GM21619 (cell line): ENCODE data around the gene TAF1B.

Experiments
- ATAC-seq: cut with Tn5 transposase; IDR thresholded peaks from one replicate; pipeline ENCODE4 v1.9.1; 2021; ENCODE audit not compliant: unreplicated experiment

The TAF1B gene

DNA sequence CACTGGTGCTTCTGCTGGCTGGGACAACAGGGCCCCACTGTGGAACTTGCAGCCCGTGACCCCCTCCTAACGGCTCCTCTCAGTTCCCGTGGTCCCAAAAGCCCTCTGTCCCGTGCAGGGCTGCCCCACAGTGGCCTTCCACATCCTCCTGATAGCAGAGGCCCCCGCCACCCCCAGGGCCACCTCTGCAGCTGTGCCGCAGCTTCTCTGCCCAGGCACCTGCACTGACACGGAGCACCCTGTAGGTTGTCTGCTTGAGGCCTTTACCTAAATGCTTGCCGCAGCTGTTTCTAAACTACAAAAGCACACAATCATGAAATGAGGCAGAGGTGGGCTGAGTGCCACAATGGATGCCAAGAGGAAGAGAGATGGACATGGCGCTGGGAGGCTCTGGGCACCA lies 94.7 kb downstream of the TAF1B start:
- ATAC-seq, result no peak

GRCh38 chr2:9939587-9940485 lies 96.6 kb downstream of the TAF1B start:
- ATAC-seq, result no peak

- no peak for ATAC-seq
Measured at GRCh38 chr2:9941196-9941995, 98.1 kb downstream of the TAF1B start.

DNA sequence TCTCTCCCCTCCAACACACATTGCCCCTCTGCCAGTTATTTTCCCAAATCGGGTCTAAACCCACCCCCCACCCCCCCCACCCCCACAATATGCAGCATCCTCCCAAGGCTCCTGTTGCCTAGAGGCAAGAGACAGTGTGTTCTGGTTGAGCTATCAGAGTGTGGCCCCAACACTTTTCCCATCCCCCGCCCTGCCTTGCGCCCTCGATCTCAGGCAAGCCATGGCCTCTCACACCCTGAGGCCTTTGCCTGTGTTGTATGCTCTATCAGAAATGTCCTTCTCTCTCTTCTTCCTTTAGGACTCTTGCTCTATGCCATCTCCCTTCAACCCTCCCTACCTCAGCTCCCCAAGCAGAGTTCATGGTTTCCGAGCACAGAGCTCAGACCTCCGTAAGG lies 98.7 kb downstream of the TAF1B start:
- no peak for ATAC-seq

DNA sequence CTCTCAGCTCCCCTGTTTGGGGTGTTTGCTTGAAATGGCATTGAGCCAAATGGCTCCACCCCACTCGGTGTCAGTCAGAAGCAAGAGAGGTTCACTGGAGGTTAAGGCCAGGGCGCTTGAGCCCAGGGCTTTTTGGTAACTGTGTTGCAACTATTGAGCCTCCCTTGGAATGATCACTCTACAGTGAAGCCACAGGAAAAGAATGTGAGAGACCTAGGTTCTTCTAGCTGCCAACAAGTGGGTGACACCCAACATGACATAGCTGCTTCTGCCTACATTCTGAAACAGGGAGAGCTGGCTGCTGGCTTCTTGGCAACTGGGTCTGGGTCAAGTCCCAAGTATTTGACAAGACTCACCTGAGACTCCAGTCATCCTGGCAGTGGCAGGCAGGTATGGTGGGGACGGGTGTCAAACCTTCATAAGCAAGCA lies 101.1 kb downstream of the TAF1B start:
- ATAC-seq, result no peak

GRCh38 chr2:9945596-9945995 lies 102.3 kb downstream of the TAF1B start:
- no peak for ATAC-seq

- no peak for ATAC-seq
Measured at GRCh38 chr2:9946076-9946475, 102.8 kb downstream of the TAF1B start.

GRCh38 chr2:9946818-9947217 lies 103.5 kb downstream of the TAF1B start:
- no peak for ATAC-seq

GRCh38 chr2:9948721-9949120 lies 105.4 kb downstream of the TAF1B start:
- ATAC-seq, result no peak

- no peak for ATAC-seq
Measured at GRCh38 chr2:9949239-9949991, 106.1 kb downstream of the TAF1B start.

DNA sequence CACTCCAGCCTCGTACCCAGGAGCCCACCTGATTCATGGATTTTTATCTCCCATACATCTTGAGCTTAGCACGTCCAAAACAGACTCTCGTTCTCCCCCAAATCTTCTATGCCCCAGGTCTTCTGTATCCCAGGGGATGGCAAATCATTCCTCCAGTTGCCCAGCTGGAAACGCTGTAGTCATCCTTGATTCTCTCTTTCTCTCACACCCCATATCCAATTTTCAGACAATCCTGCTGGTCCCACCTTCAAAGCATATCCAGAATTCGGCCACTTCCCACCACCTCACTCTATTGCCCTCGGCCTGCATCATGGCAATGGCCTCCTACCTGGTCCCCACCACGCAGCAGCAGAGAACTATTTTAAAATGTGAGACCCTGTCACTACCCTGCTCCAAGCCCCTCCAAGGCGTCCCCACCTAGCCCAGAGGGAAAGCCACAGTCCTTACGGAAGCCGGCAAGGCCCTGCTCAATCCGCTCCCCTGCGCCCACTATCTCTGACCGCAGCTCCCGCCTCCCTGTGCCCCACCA lies 106.8 kb downstream of the TAF1B start:
- ATAC-seq, result no peak

GRCh38 chr2:9950521-9951271 lies 107.4 kb downstream of the TAF1B start:
- ATAC-seq, result peak; percentile 39

- ATAC-seq, result no peak
Measured at GRCh38 chr2:9951272-9951521, 107.9 kb downstream of the TAF1B start.

GRCh38 chr2:9951522-9952285 lies 108.4 kb downstream of the TAF1B start, which contains the start of gene GRHL1:
Gene GRHL1, plus strand, starts transcription at chr2:9951693. Its CDS starts 141 bp downstream, at chr2:9951834.
- ATAC-seq, result peak; percentile 95

DNA sequence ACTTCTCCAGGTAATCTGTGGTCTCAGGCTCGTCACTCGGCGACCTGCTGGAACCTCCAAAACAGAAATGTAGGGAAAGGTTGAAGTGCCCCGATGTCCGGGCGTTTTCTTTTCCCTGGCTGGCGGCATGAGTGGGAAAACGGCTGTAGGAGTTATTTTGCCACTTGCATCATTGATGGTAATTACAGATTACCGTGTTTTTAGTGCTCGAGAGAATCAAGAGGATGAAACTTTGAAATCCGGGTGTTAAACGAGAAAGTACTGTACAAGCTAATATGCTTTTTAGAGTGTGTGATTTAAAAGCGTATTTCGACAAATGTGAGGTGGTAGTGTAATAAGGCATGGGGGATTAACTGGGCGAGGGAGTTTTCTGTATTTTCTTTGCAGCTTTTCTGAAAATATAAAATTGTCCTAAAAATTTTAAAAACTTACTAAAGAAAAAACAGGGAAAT lies 109.0 kb downstream of the TAF1B start:
- no peak for ATAC-seq

GRCh38 chr2:9952856-9953503 lies 109.7 kb downstream of the TAF1B start:
- ATAC-seq, result no peak

GRCh38 chr2:9954136-9954535 lies 110.9 kb downstream of the TAF1B start:
- no peak for ATAC-seq

GRCh38 chr2:9958057-9958456 lies 114.8 kb downstream of the TAF1B start:
- no peak for ATAC-seq

DNA sequence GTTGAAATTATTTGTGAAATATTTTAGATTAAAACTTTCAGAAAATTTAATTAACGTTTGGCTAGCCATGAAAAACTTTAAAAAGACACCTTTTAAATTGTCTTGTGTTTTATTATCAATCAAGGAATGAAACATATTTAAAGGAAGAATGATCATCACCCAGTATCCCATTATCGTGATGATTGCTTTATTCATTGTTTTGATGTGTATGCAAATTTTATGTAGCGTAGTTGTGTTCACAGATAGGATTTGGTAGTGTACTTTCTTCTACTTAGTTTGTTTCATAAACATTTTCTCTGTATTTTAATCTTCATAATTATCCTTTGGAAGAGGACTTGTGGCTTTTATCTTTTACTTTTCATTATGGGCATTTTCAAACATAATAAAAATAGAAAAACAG lies 116.0 kb downstream of the TAF1B start:
- no peak for ATAC-seq
